GM12891 (cell line): ENCODE measurements around the gene SLC2A9.

Experiments used
- DNase-seq: peaks from one replicate; pipeline ENCODE4 v3.0.0; 2011; ENCODE audit warnings: low spot score; ENCODE audit not compliant: insufficient read length
- FAIRE-seq: peaks from 2 replicates; lab custom pipeline; 2011; peaks lifted over from hg19 to GRCh38; lab: Jason Lieb, UNC
- PAX5 ChIP-seq: IDR thresholded peaks from 2 replicates; pipeline ENCODE4 v1.6.1; 2011; ENCODE audit warnings: low read length, moderate library complexity, mild to moderate bottlenecking; ENCODE audit not compliant: insufficient read depth, severe bottlenecking
- POLR2A ChIP-seq: IDR thresholded peaks from 2 replicates; pipeline ENCODE4 v1.6.1; 2011; ENCODE audit warnings: low read depth, low read length, control low read depth
- POLR2AphosphoS5 ChIP-seq: IDR thresholded peaks from 2 replicates; pipeline ENCODE4 v1.6.1; 2011; ENCODE audit warnings: low read depth, low read length, control low read depth
- POU2F2 ChIP-seq: IDR thresholded peaks from 2 replicates; pipeline ENCODE4 v1.6.1; 2011; ENCODE audit warnings: low read depth, mild to moderate bottlenecking, control low read depth, low read length, moderate library complexity
- SPI1 ChIP-seq: IDR thresholded peaks from 2 replicates; pipeline ENCODE4 v1.6.1; 2011; ENCODE audit warnings: low read depth, low read length, control low read depth
- TAF1 ChIP-seq: IDR thresholded peaks from 2 replicates; pipeline ENCODE4 v1.6.1; 2011; ENCODE audit warnings: low read depth, low read length, control low read depth

The SLC2A9 gene

DNA sequence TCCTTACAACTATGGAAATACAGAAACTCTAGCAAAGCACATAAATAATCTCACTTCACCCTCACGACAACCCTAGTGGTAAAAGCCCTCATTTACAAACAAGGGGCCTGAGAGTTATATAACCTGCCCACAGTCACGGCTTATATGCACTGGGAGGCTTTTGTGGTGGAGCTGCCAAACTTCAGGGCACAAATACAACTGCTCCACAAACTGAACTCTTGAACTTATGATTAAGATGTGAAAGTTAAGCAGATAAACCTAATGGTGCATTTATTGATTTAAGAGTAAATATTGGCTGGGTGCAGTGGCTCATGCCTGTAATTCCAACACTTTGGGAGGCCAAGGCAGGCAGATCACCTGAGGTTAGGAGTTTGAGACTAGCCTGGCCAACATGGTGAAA, 19.0 kb downstream of the SLC2A9 start:
- DNase-seq (no peak), FAIRE-seq (no peak)
- TF ChIP-seq POU2F2 = no peak
- no peak for TF ChIP-seq TAF1
- no peak for TF ChIP-seq SPI1
- no peak for TF ChIP-seq POLR2AphosphoS5
- TF ChIP-seq PAX5 = no peak
- TF ChIP-seq POLR2A = no peak

DNA sequence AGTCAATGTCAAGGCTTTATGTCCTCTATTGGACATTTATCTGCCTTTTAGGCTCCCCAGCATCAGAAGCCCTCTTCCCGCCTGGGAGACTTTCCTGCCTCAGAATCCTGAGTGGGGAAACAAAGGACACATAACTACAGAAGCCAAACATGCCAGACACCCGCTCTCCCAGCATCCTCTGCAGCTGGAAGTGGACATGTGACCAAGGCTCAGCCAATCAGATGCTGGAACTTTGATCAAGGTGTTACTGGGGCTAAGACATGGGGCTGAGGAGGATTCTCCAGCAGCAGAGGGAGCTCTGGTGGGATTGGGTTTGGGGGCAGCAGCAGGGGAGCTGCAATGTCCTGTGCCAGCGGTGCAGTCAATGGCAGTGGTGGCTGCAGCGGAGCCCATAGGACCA, 19.5 kb downstream of the SLC2A9 start:
- DNase-seq = no peak
- FAIRE-seq = peak; percentile 68
- TF ChIP-seq PAX5 = no peak
- TF ChIP-seq POU2F2 = no peak
- no peak for TF ChIP-seq POLR2AphosphoS5
- TF ChIP-seq SPI1 = no peak
- TF ChIP-seq TAF1 = no peak
- no peak for TF ChIP-seq POLR2A

DNA sequence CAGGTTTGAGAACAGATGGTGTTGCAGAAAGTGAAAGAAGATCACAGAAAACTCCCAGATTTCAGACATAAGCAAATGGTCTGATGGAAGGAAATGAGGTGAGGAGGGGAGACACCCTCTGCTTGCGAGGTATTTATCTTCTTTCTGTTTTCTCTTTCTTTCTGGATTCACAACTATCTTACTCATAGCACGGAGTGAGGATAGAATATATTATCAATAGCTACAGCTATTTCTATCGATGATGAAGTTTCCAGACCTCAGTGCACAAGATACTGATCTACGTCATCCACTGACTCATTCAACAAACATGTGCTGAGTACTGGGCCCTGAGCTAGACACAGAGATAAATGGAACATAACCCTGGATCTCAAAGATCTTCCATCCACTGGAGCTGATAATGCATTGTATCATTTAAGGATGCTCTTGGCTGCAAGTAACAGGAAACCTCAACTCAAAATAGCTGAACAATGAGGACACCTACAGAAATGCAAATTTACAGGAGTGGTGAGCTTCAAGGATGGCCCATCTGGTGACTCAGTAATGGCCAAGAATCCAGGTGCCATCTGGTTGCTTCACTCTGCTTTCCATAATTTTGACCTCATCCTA, 21.2 kb downstream of the SLC2A9 start:
- DNase-seq (no peak), FAIRE-seq (peak; percentile 87)
- TF ChIP-seq POU2F2 = no peak; the same call in 1 of the 2 replicates
- TF ChIP-seq PAX5 = no peak
- no peak for TF ChIP-seq TAF1
- no peak for TF ChIP-seq POLR2AphosphoS5
- TF ChIP-seq POLR2A = no peak
- no peak for TF ChIP-seq SPI1

DNA sequence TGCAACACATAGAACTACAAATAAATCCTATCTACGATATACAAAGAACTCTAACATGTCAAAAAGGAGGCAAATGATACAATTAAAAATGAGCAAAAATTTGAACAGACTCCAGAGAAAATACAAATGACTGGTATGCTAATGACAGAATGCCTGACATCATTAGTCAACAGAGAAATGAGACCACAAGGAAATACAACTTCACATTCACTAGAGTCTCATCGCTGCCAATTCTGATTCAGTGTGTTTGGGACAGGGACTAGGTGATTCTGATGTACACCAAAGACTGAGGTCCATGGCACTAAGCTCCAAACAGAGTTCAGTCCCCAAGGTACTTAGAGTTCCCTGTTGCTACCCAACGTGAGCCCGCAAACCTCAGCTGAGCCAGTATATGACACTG, 23.4 kb downstream of the SLC2A9 start:
- FAIRE-seq (no peak), DNase-seq (no peak)
- TF ChIP-seq POLR2AphosphoS5 = no peak
- no peak for TF ChIP-seq SPI1
- TF ChIP-seq PAX5 = no peak
- no peak for TF ChIP-seq POLR2A
- TF ChIP-seq POU2F2 = no peak
- no peak for TF ChIP-seq TAF1

DNA sequence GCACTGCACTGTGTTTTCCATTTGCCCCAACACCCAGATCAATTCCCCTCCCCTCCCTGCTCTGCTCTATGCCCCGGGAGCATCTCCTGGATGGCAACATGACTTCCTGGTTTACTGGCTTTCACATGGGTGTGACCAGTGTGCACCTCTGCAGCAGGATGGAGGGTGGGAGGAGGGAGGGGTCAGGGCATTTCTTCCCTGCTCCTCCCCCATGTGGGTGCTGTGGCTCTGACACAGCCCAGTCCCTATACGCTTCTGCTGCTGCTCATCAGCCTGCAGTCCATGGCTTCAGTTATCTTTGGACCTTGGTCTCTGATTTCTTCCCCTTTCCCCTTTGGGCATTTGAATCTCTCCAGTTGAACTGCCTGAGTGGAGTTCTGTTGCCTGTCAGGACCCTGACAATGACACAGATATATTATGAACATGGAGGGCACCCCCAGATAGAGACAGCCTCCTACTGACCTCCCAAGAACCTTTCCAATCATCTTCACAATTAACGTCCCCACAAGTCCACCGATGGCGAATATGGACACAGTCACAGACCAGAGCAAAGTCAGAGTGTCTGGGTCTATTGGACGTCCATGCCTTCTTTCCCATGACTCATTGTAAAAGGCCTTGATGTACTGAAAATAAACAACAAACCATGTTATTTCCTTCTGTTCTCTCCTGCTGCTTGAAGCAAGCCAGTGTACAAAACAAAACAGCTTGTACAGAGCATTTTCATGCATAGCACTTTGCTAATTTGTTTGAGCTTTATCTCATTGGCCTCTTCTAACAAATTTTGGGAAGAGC, 24.8 kb downstream of the SLC2A9 start:
- peak; percentile 20 for FAIRE-seq
- DNase-seq = no peak
- TF ChIP-seq POLR2A = no peak
- TF ChIP-seq POU2F2 = no peak

DNA sequence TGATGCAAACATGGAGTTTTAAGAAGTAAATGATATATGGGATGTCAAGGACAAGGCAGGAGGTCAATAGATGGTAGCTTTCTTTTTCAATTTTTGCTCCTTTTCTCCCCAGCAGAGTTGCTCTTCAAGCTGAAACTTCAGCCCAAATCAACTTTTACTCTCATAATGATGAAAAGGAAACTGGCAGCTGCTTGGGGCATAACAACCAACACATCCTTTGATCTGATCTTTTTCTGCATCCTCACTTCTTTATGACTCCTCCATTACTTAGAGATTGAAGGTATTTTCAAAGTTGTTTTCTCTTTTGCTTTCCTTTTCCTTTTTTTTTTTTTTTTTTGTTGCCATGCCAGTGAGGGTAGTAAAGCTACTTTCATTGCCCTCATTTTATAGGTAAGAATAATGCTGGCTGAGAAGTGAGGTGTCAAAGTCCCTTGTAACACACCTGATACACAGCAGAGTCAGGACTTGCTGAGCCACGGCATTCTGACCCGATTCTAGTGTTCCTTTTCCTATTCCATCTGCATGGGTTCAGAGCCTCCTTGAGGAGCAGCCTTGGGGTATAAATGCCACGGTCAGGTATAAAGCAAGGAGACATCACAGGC, 26.9 kb downstream of the SLC2A9 start:
- DNase-seq (no peak), FAIRE-seq (peak; percentile 63)
- TF ChIP-seq POLR2AphosphoS5 (no peak), PAX5 (no peak), SPI1 (no peak), TAF1 (no peak), POU2F2 (no peak), POLR2A (no peak)

DNA sequence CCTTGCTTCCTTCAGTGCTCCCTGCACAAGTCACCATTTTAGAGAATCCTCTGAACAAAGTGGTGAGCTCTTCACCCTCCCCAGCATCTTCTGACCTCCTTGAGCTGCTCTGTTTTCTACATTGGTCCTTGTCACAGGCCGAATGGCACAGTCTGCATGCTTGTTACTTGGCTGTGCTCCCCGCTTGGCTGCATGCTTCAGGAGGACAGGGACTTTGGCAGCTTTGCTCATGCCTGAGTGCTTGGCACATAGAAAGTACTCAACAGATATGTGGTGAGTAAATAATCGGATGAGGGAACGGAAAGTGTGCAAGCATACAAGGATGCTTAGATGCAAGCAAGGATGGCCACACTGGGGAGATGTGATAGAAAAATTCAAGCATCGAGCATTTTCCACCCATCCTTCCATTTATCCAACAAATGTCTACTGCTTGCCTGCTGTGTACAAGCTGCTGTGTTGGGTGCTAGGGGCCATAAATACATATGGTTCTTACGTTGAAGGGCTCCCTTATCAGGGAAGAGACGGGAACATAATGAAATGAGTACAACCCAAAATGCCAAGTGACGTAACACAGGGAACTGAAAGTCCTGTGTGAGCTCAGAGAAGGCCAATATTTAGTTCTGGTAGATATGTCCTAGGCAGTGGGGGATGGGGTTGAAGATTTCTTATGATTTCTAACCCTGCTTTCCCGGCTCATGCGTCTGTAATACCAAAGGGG, 31.2 kb downstream of the SLC2A9 start:
- TF ChIP-seq POLR2A (no peak), SPI1 (peak; percentile 74)
- FAIRE-seq (peak; percentile 33), DNase-seq (no peak)

DNA sequence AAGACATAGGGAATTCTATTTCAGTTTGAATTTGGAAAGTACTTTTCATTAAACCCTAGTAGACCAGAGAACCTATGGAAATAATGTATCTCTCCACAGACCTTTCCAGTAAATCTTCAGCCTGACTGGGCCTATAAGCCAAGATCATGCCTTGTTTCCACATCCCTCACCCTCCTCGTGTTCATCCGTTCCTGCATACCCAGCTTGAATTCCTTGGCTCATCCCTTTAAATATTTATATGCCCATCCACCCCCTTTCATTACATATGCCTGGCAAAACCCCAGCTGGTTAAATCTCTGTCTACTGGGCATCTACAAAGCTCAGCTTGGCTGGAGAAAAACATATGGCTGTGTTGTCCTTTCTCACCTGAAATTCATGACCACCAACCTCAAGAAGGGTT, 32.4 kb downstream of the SLC2A9 start:
- DNase-seq (no peak), FAIRE-seq (no peak)
- TF ChIP-seq POLR2AphosphoS5 = no peak
- no peak for TF ChIP-seq SPI1
- TF ChIP-seq POLR2A = no peak

DNA sequence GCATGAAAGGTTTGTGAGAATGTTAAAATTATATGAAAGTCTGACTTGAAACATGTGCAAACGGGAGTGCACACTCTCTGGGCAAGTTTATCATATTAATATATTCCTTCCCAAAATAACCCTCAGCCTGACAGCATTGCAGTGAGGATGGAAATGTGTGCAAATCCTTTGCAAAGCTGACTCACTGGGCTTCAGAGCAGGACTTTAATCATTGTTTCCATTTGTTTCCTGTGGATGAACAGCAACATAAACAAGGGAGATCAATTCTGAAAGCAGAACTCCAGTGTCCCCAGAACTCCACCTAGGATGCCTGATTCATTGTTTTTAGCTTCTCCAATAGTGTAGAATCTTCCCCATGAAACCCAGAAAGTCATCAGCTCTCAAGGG, 32.9 kb downstream of the SLC2A9 start:
- FAIRE-seq (peak; percentile 52), DNase-seq (no peak)
- no peak for TF ChIP-seq PAX5
- TF ChIP-seq POU2F2 = no peak
- TF ChIP-seq TAF1 = no peak
- no peak for TF ChIP-seq SPI1

DNA sequence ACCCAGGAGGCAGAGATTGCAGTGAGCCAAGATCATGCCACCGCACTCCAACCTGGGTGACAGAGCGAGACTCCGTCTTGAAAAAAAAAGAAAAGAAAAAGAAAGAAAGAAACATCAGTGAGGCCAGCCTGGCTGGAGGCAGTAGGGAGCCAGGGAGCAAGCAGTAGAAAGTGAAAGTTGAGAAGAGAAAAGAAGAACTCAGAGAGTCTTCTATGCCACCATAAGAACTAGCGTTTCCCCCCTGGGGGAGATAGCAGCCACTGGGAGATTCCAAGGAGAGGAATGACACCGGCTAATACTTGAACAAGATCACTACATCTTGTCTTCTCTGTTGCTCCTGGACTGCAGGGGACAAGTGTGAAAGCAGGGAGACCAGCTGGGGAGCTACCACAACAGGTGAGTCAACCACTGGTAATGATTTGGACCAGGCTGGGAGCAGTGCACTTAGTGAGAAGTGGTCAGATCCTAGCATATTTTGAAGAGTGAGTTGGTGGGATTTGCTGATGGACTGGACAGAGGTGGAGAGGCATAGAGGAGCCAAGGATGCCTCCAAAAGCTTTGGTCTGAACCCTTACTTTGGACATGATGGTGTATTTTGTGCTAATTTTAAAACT, 33.4 kb downstream of the SLC2A9 start:
- TF ChIP-seq POLR2AphosphoS5 (no peak), SPI1 (peak; percentile 37; the same call in 1 of the 2 replicates)
- peak; percentile 28 for FAIRE-seq
- DNase-seq = no peak
